K562 (cell line): Measurements from ENCODE around the gene CEP41. TPM values are rescaled to one million over a fixed set of nuclear protein-coding genes. Genes with fewer than 3 reads are reported as not detected.

Source experiments
- ATAC-seq: fragments of 200-7000 bp; cut with Tn5 transposase; 3 replicates; pipeline ENCODE4 v1.9.1; 2020; ENCODE audit warnings: moderate library complexity
- BruUV-seq: library from RNA; stranded (reverse); fragments of 400-500 nt; replicated peaks from 2 replicates; lab custom pipeline; 2021; lab: Mats Ljungman, UMichigan
- CTCF ChIA-PET: fragments of 300-600 bp; formaldehyde crosslinking; extraction: SDS; loops from one replicate; lab custom pipeline; 2021; ENCODE audit warnings: low intra/inter-chr PET ratio; lab: Yijun Ruan, JAX
- POLR2A ChIA-PET: fragments of 300-600, 350-650 bp; sonication (Branson Sonifier 250); formaldehyde crosslinking; extraction: SDS; loops from one replicate; lab custom pipeline; 2021; ENCODE audit warnings: antibody characterized with exemption, inconsistent platforms; lab: Yijun Ruan, JAX
- DNase-seq, 4 experiments: peaks; one replicate each; pipeline versions ENCODE4 v3.0.0 to v3.0.0-alpha.2; 2011 to 2018; ENCODE audit warnings: low spot score in 3 of 4, mixed read lengths in 3 of 4; ENCODE audit errors: extremely low read depth in 1 of 4
- FAIRE-seq: peaks from 2 replicates; lab custom pipeline; 2011; peaks lifted over from hg19 to GRCh38; lab: Jason Lieb, UNC
- H2AFZ ChIP-seq: 2 replicates; pipeline ENCODE4 v1.6.0; 2011; ENCODE audit warnings: low read depth, low read length, control low read depth, inconsistent platforms
- H3K27ac ChIP-seq: fragments of 200-600 bp; 3 replicates; pipeline ENCODE4 v1.8.0; 2011; ENCODE audit warnings: low read depth, mild to moderate bottlenecking, control low read depth, inconsistent platforms, low read length, moderate library complexity, mixed read lengths; ENCODE audit errors: extremely low read depth
- H3K27me3 ChIP-seq, 2 experiments: fragments of 300-600 bp in 1 of 2; 2 replicates in 1 of 2; 3 replicates in 1 of 2; pipeline versions ENCODE4 v1.6.0 to v1.8.0; 2011; ENCODE audit warnings: inconsistent platforms in 2 of 2, low read length in 2 of 2, mild to moderate bottlenecking in 1 of 2, mixed read lengths in 1 of 2, moderate library complexity in 1 of 2; ENCODE audit not compliant: control insufficient read depth in 2 of 2, insufficient read depth in 2 of 2
- H3K36me3 ChIP-seq: fragments of 300-600 bp; 3 replicates; pipeline ENCODE4 v1.8.0; 2011; ENCODE audit warnings: mild to moderate bottlenecking, low read length, inconsistent platforms; ENCODE audit not compliant: control insufficient read depth, insufficient read depth
- H3K4me1 ChIP-seq, 2 experiments: fragments of 200-600 bp in 1 of 2; replicated peaks in 1 of 2; 2 replicates in 1 of 2; 3 replicates in 1 of 2; pipeline versions ENCODE4 v1.5.1 to v1.8.0; 2011; ENCODE audit warnings: inconsistent platforms in 2 of 2, low read length in 2 of 2, mild to moderate bottlenecking in 1 of 2, mixed read lengths in 1 of 2, moderate library complexity in 1 of 2; ENCODE audit not compliant: control insufficient read depth in 2 of 2, insufficient read depth in 2 of 2
- H3K4me2 ChIP-seq: 2 replicates; pipeline ENCODE4 v1.6.1; 2011; ENCODE audit warnings: low read length, control low read depth, inconsistent platforms, mixed read lengths; ENCODE audit not compliant: insufficient read depth
- H3K4me3 ChIP-seq: fragments of 200-600 bp; sonication (generic), shearing (Covaris generic); 2 replicates; pipeline ENCODE4 v1.5.1; 2016; ENCODE audit warnings: control low read depth, inconsistent platforms
- H3K79me2 ChIP-seq: fragments of 200-600 bp; 3 replicates; pipeline ENCODE4 v1.8.0; 2011; ENCODE audit warnings: low read length, inconsistent platforms; ENCODE audit not compliant: control insufficient read depth, insufficient read depth
- H3K9ac ChIP-seq, 2 experiments: 2 replicates each; pipeline versions ENCODE4 v1.6.0 to v1.6.1; 2011; ENCODE audit warnings: low read depth in 2 of 2, low read length in 2 of 2, control low read depth in 1 of 2, inconsistent platforms in 1 of 2, mild to moderate bottlenecking in 1 of 2, mixed read lengths in 1 of 2; ENCODE audit not compliant: insufficient read depth in 1 of 2
- H3K9me1 ChIP-seq: one replicate; pipeline ENCODE4 v1.6.0; 2011; ENCODE audit warnings: inconsistent platforms, mild to moderate bottlenecking, low read length, moderate library complexity; ENCODE audit not compliant: control insufficient read depth, insufficient read depth
- H3K9me3 ChIP-seq: replicated peaks from 2 replicates; pipeline ENCODE4 v1.5.1; 2011; ENCODE audit warnings: low read depth, low read length, inconsistent platforms; ENCODE audit not compliant: control insufficient read depth, insufficient read depth
- H4K20me1 ChIP-seq: replicated peaks from 2 replicates; pipeline ENCODE4 v1.6.1; 2011; ENCODE audit warnings: low read length, inconsistent platforms, mixed read lengths; ENCODE audit not compliant: control insufficient read depth, insufficient read depth
- MECOM ChIP-seq: fragments of 250-450 bp; sonication (Bioruptor Pico); IDR thresholded peaks from 2 replicates; pipeline ENCODE4 v1.8.0; 2022; ENCODE audit warnings: inconsistent platforms
- MEIS2 ChIP-seq: fragments of 450-650 bp; IDR thresholded peaks from 2 replicates; pipeline ENCODE4 v1.6.1; 2014; ENCODE audit warnings: mild to moderate bottlenecking; ENCODE audit not compliant: partially characterized antibody
- UBTF ChIP-seq, 2 experiments: IDR thresholded peaks; 2 replicates each; pipeline ENCODE4 v1.6.1; 2012; ENCODE audit warnings: improper control_type of control experiment in 2 of 2, low read depth in 2 of 2, low read length in 2 of 2, borderline replicate concordance in 1 of 2
- WGBS: fragments of 100-300 bp; shearing (Covaris generic); methylation state at CpG from one replicate; pipeline ENCODE4 v1.1.6; 2016; ENCODE audit warnings: low coverage, mixed read lengths; ENCODE audit not compliant: insufficient coverage; ENCODE audit errors: missing lambda C conversion rate; 5-methylcytosine and 5-hydroxymethylcytosine counted together
- in situ Hi-C: fragments of 300-500 bp; cut with MboI; formaldehyde crosslinking; loops from 4 replicates; pipeline ENCODE4 v1.15.0; 2018; ENCODE audit warnings: inconsistent platforms, mixed read lengths
- intact Hi-C: fragments of 100-400 bp; cut with micrococcal nuclease; formaldehyde crosslinking; loops from 2 replicates; pipeline ENCODE4 v1.14.2; 2022
- polyA plus RNA-seq, 8 experiments: library from polyadenylated mRNA; depleted of rRNA in 4 of 8; stranded (reverse) in 5 of 8; unstranded in 3 of 8; fragments of >200 nt; fragmentation: Nextera tagmentation in 2 of 8; fragmentation: Illumina TruSeq in 1 of 8; extraction: Ambion mirVana in 2 of 8; extraction: Trizol in 1 of 8; gene quantifications; 2 replicates each; pipeline versions ENCODE4 v1.2.1 to v1.2.3, GENCODE V29; 2011 to 2014; ENCODE audit warnings: inconsistent platforms in 1 of 8, missing spikeins in 1 of 8
- total RNA-seq, 7 experiments: library from RNA; depleted of rRNA in 6 of 7; stranded (reverse); fragments of >200 nt in 6 of 7; fragmentation: Illumina TruSeq in 2 of 7; extraction: Trizol in 2 of 7; gene quantifications; 2 replicates each; pipeline versions ENCODE4 v1.2.1 to v1.2.3, GENCODE V29; 2011 to 2021; ENCODE audit warnings: low replicate concordance in 1 of 7

Gene CEP41
- total and polyA plus RNA-seq, 9 of the 15 experiments (the other 6 are each of a cell fraction or from before 2014, with no cell fraction given): 1.5 to 15.5 (median 6.4) TPM

GRCh38 chr7:130393101-130393561, 47.7 kb downstream of the CEP41 start:
- H3K9me3 ChIP-seq: no peaks in the 10 kb centered on the region
- H3K36me3 ChIP-seq: no peaks in the 10 kb centered on the region
- H3K27ac ChIP-seq: no peak overlapping the region
- no peaks in the 10 kb centered on the region for H4K20me1 ChIP-seq
- H3K4me2 ChIP-seq: no peak overlapping the region
- TF ChIP-seq UBTF (IDR thresholded peaks at IDR 0.05; ENCODE audit: borderline replicate concordance in 1 of 2, low read depth in 2 of 2, low read length in 2 of 2) (no peak), MECOM (0 out of 2 replicates have a peak, but pooled peaks have one; percentile 42), MEIS2 (peak; percentile 2)
- WGBS: 49% methylated on average over 5 of the region's 5 CpGs
- peaks cover 3 to 13% of the 10 kb centered on the region in 2 experiments; a peak in 3 of 5 replicates for H3K27me3 ChIP-seq
- ATAC-seq (no peak; the same call in 1 of the 3 replicates), FAIRE-seq (no peak), DNase-seq (no peak)
- no peak overlapping the region for H2AFZ ChIP-seq
- no peaks in the 10 kb centered on the region for H3K9me1 ChIP-seq
- H3K79me2 ChIP-seq: no peaks in the 10 kb centered on the region
- peaks cover 0 to 8% of the 10 kb centered on the region in 2 experiments; a peak in 3 of 5 replicates for H3K4me1 ChIP-seq
- intact Hi-C loops (no loop called here), in situ Hi-C loops (no loop called here)
- H3K4me3 ChIP-seq: no peak overlapping the region
- BruUV-seq: no TSS peak
- POLR2A ChIA-PET: interaction anchor here (1.0 to 1.4 kb wide), 4 partner anchors 9 to 62 kb away, joined by 3 to 7 read pairs (median 4); no protein-coding TSS in a partner anchor
- H3K9ac ChIP-seq: no peak overlapping the region
- CTCF ChIA-PET: no interaction called here
